ENCODE data around the gene USP3. TPM values are rescaled to one million over a fixed set of nuclear protein-coding genes. Genes with fewer than 3 reads are reported as not detected.

The USP3 gene
- total and polyA plus RNA-seq, 4 donors, result 8.5 to 25.4 (median 14.8) TPM

- Histone ChIP-seq H3K4me3 (ENCODE audit: low read depth in 1 of 3, low read length in 3 of 3) (no peak overlapping the region), H3K9ac (ENCODE audit: low read depth in 1 of 2, low read length in 2 of 2) (no peak overlapping the region), H3K4me1 (ENCODE audit: control insufficient read depth in 4 of 4, insufficient read depth in 4 of 4, low read length in 3 of 4) (peaks cover 3 to 60% (median 44%) of the 10 kb centered on the region in 4 donors), H3K27ac (ENCODE audit: low read depth in 1 of 2, low read length in 2 of 2) (peak overlapping the region; percentile 20 to 28), H3K9me3 (ENCODE audit: control insufficient read depth in 4 of 4, low read length in 3 of 4) (no peaks in the 10 kb centered on the region), H3K36me3 (ENCODE audit: control insufficient read depth in 4 of 4, insufficient read depth in 3 of 4, low read depth in 1 of 4, low read length in 3 of 4) (no peaks in the 10 kb centered on the region), H3K27me3 (ENCODE audit: control insufficient read depth in 4 of 4, insufficient read depth in 4 of 4, low read length in 3 of 4) (no peaks in the 10 kb centered on the region)
- 52% methylated on average over 5 of the region's 5 CpGs for WGBS
- no peak for TF ChIP-seq GABPA (IDR thresholded peaks at IDR 0.05 in 1 of 2, conservative IDR thresholded peaks at IDR 0.05 in 1 of 2)
- TF ChIP-seq ZBTB33 (IDR thresholded peaks at IDR 0.05), result no peak
- no peak for TF ChIP-seq HNF4A (conservative IDR thresholded peaks at IDR 0.05)
- no peak for DNase-seq (ENCODE audit: low spot score)
Measured at GRCh38 chr15:63509955-63510940, 5.9 kb downstream of the USP3 start.

- H3K4me3 ChIP-seq (ENCODE audit: low read depth in 1 of 3, low read length in 3 of 3), result no peak overlapping the region
- TF ChIP-seq YY1 (IDR thresholded peaks at IDR 0.05), result no peak
- TF ChIP-seq REST (IDR thresholded peaks at IDR 0.05), result no peak
- no peak for TF ChIP-seq ZBTB33 (IDR thresholded peaks at IDR 0.05)
- no peak for TF ChIP-seq GABPA (IDR thresholded peaks at IDR 0.05 in 1 of 2, conservative IDR thresholded peaks at IDR 0.05 in 1 of 2)
- TF ChIP-seq JUND (IDR thresholded peaks at IDR 0.05), result no peak
- no peak for TF ChIP-seq FOXA2 (IDR thresholded peaks at IDR 0.05)
- TF ChIP-seq SP1 (IDR thresholded peaks at IDR 0.05), result no peak
- TF ChIP-seq FOXA1 (IDR thresholded peaks at IDR 0.05), result no peak
- no peak for TF ChIP-seq HNF4G (IDR thresholded peaks at IDR 0.05)
- TF ChIP-seq NR2F2 (IDR thresholded peaks at IDR 0.05), result no peak
- no peak for TF ChIP-seq RXRA (IDR thresholded peaks at IDR 0.05)
- TF ChIP-seq MAX (IDR thresholded peaks at IDR 0.05), result no peak
- no peak for TF ChIP-seq CTCF (IDR thresholded peaks at IDR 0.05; ENCODE audit: low read depth, low read length, missing input control)
- TF ChIP-seq RAD21 (IDR thresholded peaks at IDR 0.05), result no peak
- no peak for TF ChIP-seq TAF1 (conservative IDR thresholded peaks at IDR 0.05)
- no peak for TF ChIP-seq HNF4A (conservative IDR thresholded peaks at IDR 0.05)
- TF ChIP-seq EGR1 (IDR thresholded peaks at IDR 0.05; ENCODE audit: low read depth in 2 of 2), result no peak
- no peak overlapping the region for H3K27ac ChIP-seq (ENCODE audit: low read depth in 1 of 2, low read length in 2 of 2)
- no peaks in the 10 kb centered on the region for H3K9me3 ChIP-seq (ENCODE audit: control insufficient read depth in 4 of 4, low read length in 3 of 4)
- no peaks in the 10 kb centered on the region for H3K36me3 ChIP-seq (ENCODE audit: control insufficient read depth in 4 of 4, insufficient read depth in 3 of 4, low read depth in 1 of 4, low read length in 3 of 4)
- 85% methylated on average over 5 of the region's 5 CpGs for WGBS
- no peak overlapping the region for H3K9ac ChIP-seq (ENCODE audit: low read depth in 1 of 2, low read length in 2 of 2)
- peaks cover 6 to 58% (median 40%) of the 10 kb centered on the region in 4 donors for H3K4me1 ChIP-seq (ENCODE audit: control insufficient read depth in 4 of 4, insufficient read depth in 4 of 4, low read length in 3 of 4)
- DNase-seq (ENCODE audit: low spot score), result no peak
- no peaks in the 10 kb centered on the region for H3K27me3 ChIP-seq (ENCODE audit: control insufficient read depth in 4 of 4, insufficient read depth in 4 of 4, low read length in 3 of 4)
Measured at GRCh38 chr15:63512148-63512547, 7.8 kb downstream of the USP3 start.

Measured in liver (tissue), 9 donors.